HepG2 (cell line): ENCODE results near the gene PRKG1. TPM values are rescaled to one million over a fixed set of nuclear protein-coding genes. Genes with fewer than 3 reads are reported as not detected.

Experiments
- ATAC-seq: fragments of 200-7000 bp; cut with Tn5 transposase; 3 replicates; pipeline ENCODE4 v1.9.1; 2020; ENCODE audit warnings: mild to moderate bottlenecking, moderate library complexity
- BruUV-seq: library from RNA; stranded (reverse); fragments of 400-500 nt; replicated peaks from 2 replicates; lab custom pipeline; 2021; lab: Mats Ljungman, UMichigan
- CTCF ChIA-PET: fragments of 300-600 bp; formaldehyde crosslinking; extraction: SDS; loops from one replicate; lab custom pipeline; 2021; ENCODE audit warnings: low total read pairs, inconsistent platforms, low intra/inter-chr PET ratio; lab: Yijun Ruan, JAX
- POLR2A ChIA-PET: fragments of 350-600 bp; sonication (Branson Sonifier 250); formaldehyde crosslinking; loops from one replicate; lab custom pipeline; 2020; ENCODE audit warnings: antibody characterized with exemption, inconsistent platforms; lab: Yijun Ruan, JAX
- DNase-seq: peaks from one replicate; pipeline ENCODE4 v3.0.0-alpha.2; 2015; ENCODE audit warnings: low spot score
- FAIRE-seq: peaks from 3 replicates; lab custom pipeline; 2011; peaks lifted over from hg19 to GRCh38; lab: Jason Lieb, UNC
- H2AFZ ChIP-seq: one replicate; pipeline ENCODE4 v1.6.1; 2011; ENCODE audit warnings: low read length, inconsistent platforms
- H3K27ac ChIP-seq: fragments of 300-600 bp; 3 replicates; pipeline ENCODE4 v1.8.0; 2011; ENCODE audit warnings: mixed run types, mild to moderate bottlenecking, mixed read lengths, low read length, inconsistent platforms; ENCODE audit not compliant: insufficient read depth; ENCODE audit errors: extremely low read length
- H3K27me3 ChIP-seq, 2 experiments: fragments of 200-600 bp in 1 of 2; 2 replicates in 1 of 2; 3 replicates in 1 of 2; pipeline versions ENCODE4 v1.6.0 to v1.8.0; 2011; ENCODE audit warnings: low read length in 2 of 2, mild to moderate bottlenecking in 2 of 2, moderate library complexity in 2 of 2, inconsistent platforms in 1 of 2; ENCODE audit not compliant: insufficient read depth in 2 of 2, control insufficient read depth in 1 of 2
- H3K36me3 ChIP-seq, 2 experiments: fragments of 200-600 bp in 1 of 2; replicated peaks in 1 of 2; 2 replicates in 1 of 2; 3 replicates in 1 of 2; pipeline versions ENCODE4 v1.5.1 to v1.8.0; 2011; ENCODE audit warnings: low read length in 2 of 2, inconsistent platforms in 1 of 2; ENCODE audit not compliant: insufficient read depth in 2 of 2, control insufficient read depth in 1 of 2
- H3K4me1 ChIP-seq: 2 replicates; pipeline ENCODE4 v1.5.1; 2012; ENCODE audit warnings: low read length, inconsistent platforms; ENCODE audit not compliant: insufficient read depth
- H3K4me2 ChIP-seq: 2 replicates; pipeline ENCODE4 v1.6.0; 2011; ENCODE audit warnings: low read depth, low read length, inconsistent platforms
- H3K4me3 ChIP-seq, 3 experiments: fragments of 200-600 bp in 1 of 3; sonication (generic), shearing (Covaris generic) in 1 of 3; replicated peaks in 1 of 3; 2 replicates each; pipeline ENCODE4 v1.5.1; 2011 to 2016; ENCODE audit warnings: low read length in 3 of 3, inconsistent platforms in 2 of 3, low read depth in 2 of 3, mild to moderate bottlenecking in 2 of 3, control low read depth in 1 of 3, mixed read lengths in 1 of 3; ENCODE audit not compliant: insufficient read depth in 1 of 3
- H3K79me2 ChIP-seq: one replicate; pipeline ENCODE4 v1.6.1; 2011; ENCODE audit warnings: low read length, inconsistent platforms; ENCODE audit not compliant: insufficient read depth
- H3K9ac ChIP-seq: 2 replicates; pipeline ENCODE4 v1.6.0; 2011; ENCODE audit warnings: mild to moderate bottlenecking, low read depth, low read length, inconsistent platforms; ENCODE audit not compliant: insufficient read depth
- H3K9me3 ChIP-seq: 2 replicates; pipeline ENCODE4 v1.5.1; 2012; ENCODE audit warnings: mild to moderate bottlenecking, low read length
- H4K20me1 ChIP-seq: 2 replicates; pipeline ENCODE4 v1.6.0; 2011; ENCODE audit warnings: inconsistent platforms, mild to moderate bottlenecking, low read length, moderate library complexity; ENCODE audit not compliant: insufficient read depth
- ATAD3A ChIP-seq: sonication (generic); formaldehyde crosslinking; IDR thresholded peaks from 2 replicates; pipeline ENCODE4 v1.4.0; 2020; ENCODE audit warnings: missing genetic modification reagents
- GABPA ChIP-seq, 2 experiments: IDR thresholded peaks; 2 replicates each; pipeline ENCODE4 v1.6.1; 2011 to 2016; ENCODE audit warnings: low read depth in 2 of 2, low read length in 1 of 2, missing biosample characterization in 1 of 2, missing genetic modification characterization in 1 of 2
- MXI1 ChIP-seq: IDR thresholded peaks from 3 replicates; pipeline ENCODE4 v1.6.1; 2012; ENCODE audit warnings: low read depth, low read length, inconsistent platforms, borderline replicate concordance
- NFE2 ChIP-seq: sonication (generic); formaldehyde crosslinking; IDR thresholded peaks from 2 replicates; pipeline ENCODE4 v1.4.0; 2020; ENCODE audit warnings: missing genetic modification reagents
- ZBTB43 ChIP-seq: sonication (generic); formaldehyde crosslinking; conservative IDR thresholded peaks from 2 replicates; pipeline ENCODE4 v1.4.0; 2020; ENCODE audit warnings: missing genetic modification reagents
- ZBTB49 ChIP-seq: sonication (generic); formaldehyde crosslinking; IDR thresholded peaks from 2 replicates; pipeline ENCODE4 v1.4.0; 2020; ENCODE audit warnings: missing genetic modification reagents, borderline replicate concordance
- ZNF136 ChIP-seq: sonication (generic); formaldehyde crosslinking; IDR thresholded peaks from 2 replicates; pipeline ENCODE4 v1.8.1; 2022; ENCODE audit warnings: low read depth, mild to moderate bottlenecking, moderate library complexity, missing genetic modification reagents
- ZNF318 ChIP-seq: sonication (generic); formaldehyde crosslinking; IDR thresholded peaks from 2 replicates; pipeline ENCODE4 v1.4.0; 2020; ENCODE audit warnings: mild to moderate bottlenecking, missing genetic modification reagents
- ZNF567 ChIP-seq: sonication (generic); formaldehyde crosslinking; IDR thresholded peaks from 2 replicates; pipeline ENCODE4 v1.8.1; 2023; ENCODE audit warnings: mild to moderate bottlenecking, missing genetic modification reagents, borderline replicate concordance
- ZNF775 ChIP-seq: sonication (generic); formaldehyde crosslinking; IDR thresholded peaks from 2 replicates; pipeline ENCODE4 v1.4.0; 2020; ENCODE audit warnings: missing genetic modification reagents, mild to moderate bottlenecking, moderate library complexity, borderline replicate concordance
- WGBS: methylation state at CpG from one replicate; pipeline ENCODE4 v1.1.6; 2017; ENCODE audit warnings: low lambda C conversion rate; 5-methylcytosine and 5-hydroxymethylcytosine counted together
- in situ Hi-C: cut with HindIII; loops from 2 replicates; pipeline ENCODE4 v1.10.0; 2017; ENCODE audit warnings: low pct_unique_long_range_greater_than_20kb; ENCODE audit not compliant: extremely low pct_ligation_motif_present
- intact Hi-C: fragments of 100-400 bp; cut with micrococcal nuclease; formaldehyde crosslinking; loops from one replicate; pipeline ENCODE4 v1.10.0; 2022; ENCODE audit not compliant: unreplicated experiment
- polyA plus RNA-seq, 8 experiments: library from polyadenylated mRNA; depleted of rRNA in 3 of 8; stranded (reverse) in 7 of 8; unstranded in 1 of 8; fragments of >200 nt; fragmentation: Illumina TruSeq in 4 of 8; extraction: Trizol in 4 of 8; gene quantifications; 2 replicates each; pipeline versions ENCODE4 v1.2.1 to v1.2.3, GENCODE V29; 2011 to 2016; ENCODE audit warnings: low read depth in 4 of 8, missing spikeins in 1 of 8, mixed read lengths in 1 of 8; ENCODE audit not compliant: insufficient read depth in 1 of 8
- total RNA-seq, 5 experiments: library from RNA; depleted of rRNA; stranded (reverse); fragments of >200 nt; fragmentation: Illumina TruSeq; extraction: Trizol; gene quantifications; 2 replicates each; pipeline ENCODE4 v1.2.3, GENCODE V29; 2016; ENCODE audit warnings: low read depth in 1 of 5

Gene PRKG1
- total and polyA plus RNA-seq, 2 of the 13 experiments (the other 11 are each of a cell fraction or from before 2014, with no cell fraction given), result 0.01 TPM; not detected in 1

GRCh38 chr10:51574248-51575048, 500.2 kb downstream of the PRKG1 start:
- no peaks in the 10 kb centered on the region for H3K4me1 ChIP-seq
- DNase-seq, result no peak
- no peak overlapping the region for H2AFZ ChIP-seq
- FAIRE-seq, result no peak
- no peaks in the 10 kb centered on the region for H3K9me3 ChIP-seq
- no peak overlapping the region for H3K4me2 ChIP-seq
- CTCF ChIA-PET, result no interaction called here
- ATAC-seq, result no peak
- POLR2A ChIA-PET, result no interaction called here
- intact Hi-C loops (no loop called here), in situ Hi-C loops (no loop called here)
- H3K27me3 ChIP-seq, result no peaks in the 10 kb centered on the region
- H3K36me3 ChIP-seq, result no peaks in the 10 kb centered on the region
- H4K20me1 ChIP-seq, result no peaks in the 10 kb centered on the region
- no peaks in the 10 kb centered on the region for H3K79me2 ChIP-seq
- no TSS peak for BruUV-seq
- H3K4me3 ChIP-seq, result no peak overlapping the region
- WGBS, result 4% methylated on average over 2 of the region's 2 CpGs
- no peak overlapping the region for H3K9ac ChIP-seq
- no peak overlapping the region for H3K27ac ChIP-seq
- TF ChIP-seq ZBTB43 (CRISPR knock-in tag) (no peak), GABPA (IDR thresholded peaks at IDR 0.05; ENCODE audit: low read depth, low read length) (no peak), GABPA (CRISPR knock-in tag; IDR thresholded peaks at IDR 0.05; ENCODE audit: low read depth) (no peak), MXI1 (no peak), ZNF567 (CRISPR knock-in tag) (no peak), ZNF318 (CRISPR knock-in tag) (no peak), ZNF136 (CRISPR knock-in tag) (no peak), NFE2 (no peak), ATAD3A (CRISPR knock-in tag) (no peak), ZNF775 (CRISPR knock-in tag) (no peak), ZBTB49 (CRISPR knock-in tag) (no peak)
